Neural cell (in vitro differentiated cells): ENCODE data around the gene OR2F2. TPM values are rescaled to one million over a fixed set of nuclear protein-coding genes. Genes with fewer than 3 reads are reported as not detected.

Experiments used
- H2AFZ ChIP-seq: fragments of 200-600, 300-800 bp; sonication (generic), shearing (Covaris generic); 2 replicates; pipeline ENCODE4 v1.6.0; 2014; ENCODE audit warnings: low read depth, mild to moderate bottlenecking, antibody characterized with exemption, low read length, moderate library complexity
- H3F3A ChIP-seq: fragments of 200-600 bp; shearing (Covaris generic); 2 replicates; pipeline ENCODE4 v1.6.1; 2016; ENCODE audit warnings: mild to moderate bottlenecking, moderate library complexity, mixed read lengths, antibody characterized with exemption, low read length; ENCODE audit not compliant: insufficient read depth, poor library complexity, severe bottlenecking
- H3K27ac ChIP-seq: fragments of 200-600, 300-800 bp; sonication (generic), shearing (Covaris generic); 2 replicates; pipeline ENCODE4 v1.5.1; 2014; ENCODE audit warnings: mild to moderate bottlenecking, low read length, moderate library complexity
- H3K27me3 ChIP-seq: fragments of 300-800, 200-600 bp; sonication (generic), shearing (Covaris generic); 2 replicates; pipeline ENCODE4 v1.6.0; 2014; ENCODE audit warnings: mild to moderate bottlenecking, low read depth, low read length, moderate library complexity; ENCODE audit not compliant: insufficient read depth
- H3K36me3 ChIP-seq: fragments of 300-800, 200-600 bp; sonication (generic), shearing (Covaris generic); 2 replicates; pipeline ENCODE4 v1.5.1; 2014; ENCODE audit warnings: mild to moderate bottlenecking, antibody characterized with exemption, low read length, moderate library complexity; ENCODE audit not compliant: insufficient read depth
- H3K4me2 ChIP-seq: fragments of 300-800, 200-600 bp; sonication (generic), shearing (Covaris generic); 2 replicates; pipeline ENCODE4 v1.6.0; 2014; ENCODE audit warnings: mild to moderate bottlenecking, low read length
- H3K4me3 ChIP-seq: fragments of 300-800, 200-600 bp; sonication (generic), shearing (Covaris generic); 2 replicates; pipeline ENCODE4 v1.5.1; 2014; ENCODE audit warnings: mild to moderate bottlenecking, low read length, moderate library complexity
- H3K79me2 ChIP-seq: fragments of 200-600 bp; shearing (Covaris generic); replicated peaks from 2 replicates; pipeline ENCODE4 v1.6.0; 2014; ENCODE audit warnings: mild to moderate bottlenecking, low read length, moderate library complexity; ENCODE audit not compliant: insufficient read depth
- H3K9ac ChIP-seq: fragments of 300-800, 200-600 bp; sonication (generic), shearing (Covaris generic); 2 replicates; pipeline ENCODE4 v1.6.1; 2016; ENCODE audit warnings: mild to moderate bottlenecking, low read length, mixed read lengths
- H3K9me2 ChIP-seq: fragments of 200-600 bp; shearing (Covaris generic); 2 replicates; pipeline ENCODE4 v1.6.1; 2016; ENCODE audit warnings: mild to moderate bottlenecking, low read length, mixed read lengths; ENCODE audit not compliant: insufficient read depth
- H3K9me3 ChIP-seq: fragments of 200-600, 300-800 bp; sonication (generic), shearing (Covaris generic); 2 replicates; pipeline ENCODE4 v1.6.1; 2016; ENCODE audit warnings: mild to moderate bottlenecking, mixed run types, low read length, moderate library complexity, mixed read lengths
- H4K20me1 ChIP-seq: fragments of 200-600 bp; shearing (Covaris generic); 2 replicates; pipeline ENCODE4 v1.6.1; 2016; ENCODE audit warnings: mild to moderate bottlenecking, mixed run types; ENCODE audit not compliant: insufficient read depth
- EP300 ChIP-seq: fragments of 450-650 bp; conservative IDR thresholded peaks from 2 replicates; pipeline ENCODE4 v1.6.1; 2014; ENCODE audit warnings: antibody characterized with exemption, mild to moderate bottlenecking, moderate library complexity; ENCODE audit not compliant: poor library complexity, severe bottlenecking
- EZH2 ChIP-seq: fragments of 200-600, 300-800 bp; shearing (Covaris generic), sonication (generic); IDR thresholded peaks from 2 replicates; pipeline ENCODE4 v1.6.1; 2014; ENCODE audit warnings: antibody characterized with exemption, low read length, borderline replicate concordance, mild to moderate bottlenecking; ENCODE audit not compliant: insufficient read depth, poor library complexity, severe bottlenecking
- MXI1 ChIP-seq: fragments of 450-650 bp; conservative IDR thresholded peaks from 2 replicates; pipeline ENCODE4 v1.6.1; 2014; ENCODE audit warnings: antibody characterized with exemption, mild to moderate bottlenecking; ENCODE audit not compliant: poor library complexity, severe bottlenecking
- POLR2AphosphoS5 ChIP-seq: IDR thresholded peaks from 2 replicates; pipeline ENCODE4 v1.6.1; 2012
- RAD21 ChIP-seq: fragments of 450-650 bp; conservative IDR thresholded peaks from 2 replicates; pipeline ENCODE4 v1.6.1; 2014; ENCODE audit warnings: antibody characterized with exemption, mild to moderate bottlenecking, moderate library complexity
- SMC3 ChIP-seq: fragments of 450-650 bp; conservative IDR thresholded peaks from 2 replicates; pipeline ENCODE4 v1.6.1; 2014; ENCODE audit warnings: antibody characterized with exemption, mild to moderate bottlenecking, moderate library complexity; ENCODE audit not compliant: poor library complexity
- TAF1 ChIP-seq: IDR thresholded peaks from 2 replicates; pipeline ENCODE4 v1.6.1; 2012; ENCODE audit warnings: low read depth
- polyA plus RNA-seq: library from polyadenylated mRNA; depleted of rRNA; stranded (reverse); fragments of >200 nt; gene quantifications from 2 replicates; pipeline ENCODE4 v1.2.3, GENCODE V29; 2014
- TF ChIP-seq, protein P1 (sequence below): IDR thresholded peaks from 2 replicates; pipeline ENCODE4 v1.6.1; 2012; ENCODE audit warnings: borderline replicate concordance
- TF ChIP-seq, protein P2 (sequence below): fragments of 450-650 bp; IDR thresholded peaks from 2 replicates; pipeline ENCODE4 v1.5.1; 2014; ENCODE audit warnings: antibody characterized with exemption, mild to moderate bottlenecking, moderate library complexity; ENCODE audit not compliant: poor library complexity, severe bottlenecking

Gene OR2F2
- polyA plus RNA-seq, 1 donor from 2014 or later = not detected

DNA sequence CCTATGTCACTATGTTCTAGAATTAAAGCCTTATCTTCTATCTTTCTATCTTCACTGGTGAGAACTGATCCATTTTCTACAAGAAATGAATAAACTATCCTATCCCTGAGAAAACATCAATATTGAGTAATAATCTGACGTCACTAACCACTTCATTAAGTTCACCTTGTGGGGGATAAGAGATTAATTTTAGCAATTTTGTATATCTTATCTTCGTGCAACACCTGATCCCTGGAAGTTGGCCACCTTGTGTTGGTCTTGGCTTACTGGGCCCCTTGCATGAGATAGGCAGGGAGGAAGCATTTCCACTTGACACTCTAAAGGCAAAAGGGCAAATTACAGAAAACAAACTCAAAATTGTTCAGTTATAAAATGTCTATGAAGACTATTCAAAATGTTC, 45.0 kb downstream of the OR2F2 start:
- Histone ChIP-seq H4K20me1 (no peaks in the 10 kb centered on the region), H3K27ac (no peak overlapping the region)
- TF ChIP-seq SMC3 (no peak), EZH2 (no peak)

DNA sequence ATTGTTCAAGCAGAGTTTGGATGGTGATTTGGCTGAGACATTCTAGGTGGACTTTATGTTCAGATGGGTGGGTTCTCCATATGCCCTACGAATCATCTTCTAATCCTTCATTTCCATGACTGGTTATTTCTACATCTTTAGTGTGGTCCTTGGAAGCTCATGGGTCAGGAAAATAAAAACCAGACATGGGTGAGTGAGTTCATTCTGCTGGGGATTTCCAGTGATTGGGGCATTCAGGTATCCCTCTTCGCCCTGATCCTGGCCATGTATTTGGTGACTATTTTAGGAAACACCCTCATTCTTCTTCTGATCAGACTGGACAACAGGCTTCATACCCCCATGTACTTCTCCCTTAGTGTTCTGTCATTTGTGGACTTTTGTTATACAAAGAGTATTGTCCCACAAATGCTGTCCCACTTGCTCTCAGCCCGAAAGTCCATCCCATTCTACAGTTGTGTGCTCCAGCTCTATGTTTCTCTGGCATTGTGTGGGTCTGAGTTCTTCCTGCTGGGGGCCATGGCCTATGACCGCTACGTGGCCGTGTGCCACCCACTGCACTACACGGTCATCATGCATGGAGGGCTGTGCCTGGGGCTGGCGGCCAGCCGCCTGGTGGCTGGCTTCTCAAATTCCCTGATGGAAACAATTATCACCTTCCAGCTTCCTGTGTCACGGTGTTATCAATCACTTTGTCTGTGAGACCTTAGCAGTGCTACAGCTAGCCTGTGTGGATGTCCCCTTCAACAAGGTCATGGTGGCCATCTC, 45.9 kb downstream of the OR2F2 start:
- Histone ChIP-seq H3K4me2 (no peak overlapping the region), H4K20me1 (no peaks in the 10 kb centered on the region), H3K27ac (no peak overlapping the region), H3K36me3 (no peaks in the 10 kb centered on the region), H2AFZ (no peak overlapping the region), H3K9ac (no peak overlapping the region), H3K27me3 (no peaks in the 10 kb centered on the region), H3K4me3 (no peak overlapping the region), H3F3A (no peaks in the 10 kb centered on the region), H3K9me3 (no peaks in the 10 kb centered on the region), H3K79me2 (no peaks in the 10 kb centered on the region), H3K9me2 (no peaks in the 10 kb centered on the region)
- TF ChIP-seq SMC3 (no peak), EZH2 (no peak), RAD21 (no peak), TAF1 (no peak), MXI1 (no peak), POLR2AphosphoS5 (no peak), EP300 (no peak)
- TF ChIP-seq, protein P1, sequence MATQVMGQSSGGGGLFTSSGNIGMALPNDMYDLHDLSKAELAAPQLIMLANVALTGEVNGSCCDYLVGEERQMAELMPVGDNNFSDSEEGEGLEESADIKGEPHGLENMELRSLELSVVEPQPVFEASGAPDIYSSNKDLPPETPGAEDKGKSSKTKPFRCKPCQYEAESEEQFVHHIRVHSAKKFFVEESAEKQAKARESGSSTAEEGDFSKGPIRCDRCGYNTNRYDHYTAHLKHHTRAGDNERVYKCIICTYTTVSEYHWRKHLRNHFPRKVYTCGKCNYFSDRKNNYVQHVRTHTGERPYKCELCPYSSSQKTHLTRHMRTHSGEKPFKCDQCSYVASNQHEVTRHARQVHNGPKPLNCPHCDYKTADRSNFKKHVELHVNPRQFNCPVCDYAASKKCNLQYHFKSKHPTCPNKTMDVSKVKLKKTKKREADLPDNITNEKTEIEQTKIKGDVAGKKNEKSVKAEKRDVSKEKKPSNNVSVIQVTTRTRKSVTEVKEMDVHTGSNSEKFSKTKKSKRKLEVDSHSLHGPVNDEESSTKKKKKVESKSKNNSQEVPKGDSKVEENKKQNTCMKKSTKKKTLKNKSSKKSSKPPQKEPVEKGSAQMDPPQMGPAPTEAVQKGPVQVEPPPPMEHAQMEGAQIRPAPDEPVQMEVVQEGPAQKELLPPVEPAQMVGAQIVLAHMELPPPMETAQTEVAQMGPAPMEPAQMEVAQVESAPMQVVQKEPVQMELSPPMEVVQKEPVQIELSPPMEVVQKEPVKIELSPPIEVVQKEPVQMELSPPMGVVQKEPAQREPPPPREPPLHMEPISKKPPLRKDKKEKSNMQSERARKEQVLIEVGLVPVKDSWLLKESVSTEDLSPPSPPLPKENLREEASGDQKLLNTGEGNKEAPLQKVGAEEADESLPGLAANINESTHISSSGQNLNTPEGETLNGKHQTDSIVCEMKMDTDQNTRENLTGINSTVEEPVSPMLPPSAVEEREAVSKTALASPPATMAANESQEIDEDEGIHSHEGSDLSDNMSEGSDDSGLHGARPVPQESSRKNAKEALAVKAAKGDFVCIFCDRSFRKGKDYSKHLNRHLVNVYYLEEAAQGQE = no peak
- TF ChIP-seq, protein P2, sequence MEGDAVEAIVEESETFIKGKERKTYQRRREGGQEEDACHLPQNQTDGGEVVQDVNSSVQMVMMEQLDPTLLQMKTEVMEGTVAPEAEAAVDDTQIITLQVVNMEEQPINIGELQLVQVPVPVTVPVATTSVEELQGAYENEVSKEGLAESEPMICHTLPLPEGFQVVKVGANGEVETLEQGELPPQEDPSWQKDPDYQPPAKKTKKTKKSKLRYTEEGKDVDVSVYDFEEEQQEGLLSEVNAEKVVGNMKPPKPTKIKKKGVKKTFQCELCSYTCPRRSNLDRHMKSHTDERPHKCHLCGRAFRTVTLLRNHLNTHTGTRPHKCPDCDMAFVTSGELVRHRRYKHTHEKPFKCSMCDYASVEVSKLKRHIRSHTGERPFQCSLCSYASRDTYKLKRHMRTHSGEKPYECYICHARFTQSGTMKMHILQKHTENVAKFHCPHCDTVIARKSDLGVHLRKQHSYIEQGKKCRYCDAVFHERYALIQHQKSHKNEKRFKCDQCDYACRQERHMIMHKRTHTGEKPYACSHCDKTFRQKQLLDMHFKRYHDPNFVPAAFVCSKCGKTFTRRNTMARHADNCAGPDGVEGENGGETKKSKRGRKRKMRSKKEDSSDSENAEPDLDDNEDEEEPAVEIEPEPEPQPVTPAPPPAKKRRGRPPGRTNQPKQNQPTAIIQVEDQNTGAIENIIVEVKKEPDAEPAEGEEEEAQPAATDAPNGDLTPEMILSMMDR = no peak

More for the DNA sequence above, 45.0 kb downstream of the OR2F2 start:
- no peak overlapping the region for H3K9ac ChIP-seq
- H2AFZ ChIP-seq = no peak overlapping the region
- H3K9me3 ChIP-seq = no peaks in the 10 kb centered on the region
- H3K4me2 ChIP-seq = no peak overlapping the region
- no peaks in the 10 kb centered on the region for H3K36me3 ChIP-seq
- H3K9me2 ChIP-seq = no peaks in the 10 kb centered on the region
- no peaks in the 10 kb centered on the region for H3K27me3 ChIP-seq
- H3K4me3 ChIP-seq = no peak overlapping the region
- no peaks in the 10 kb centered on the region for H3K79me2 ChIP-seq
- no peaks in the 10 kb centered on the region for H3F3A ChIP-seq
